Caco-2 (cell line): Measurements from ENCODE around the gene AKR1B1. TPM values are rescaled to one million over a fixed set of nuclear protein-coding genes. Genes with fewer than 3 reads are reported as not detected.

Experiments used
- BruUV-seq: library from RNA; stranded (reverse); fragments of 400-500 nt; replicated peaks from 2 replicates; lab custom pipeline; 2021; lab: Mats Ljungman, UMichigan
- CTCF ChIA-PET: fragments of 300-600 bp; sonication (Branson Sonifier 250); formaldehyde crosslinking; loops from one replicate; lab custom pipeline; 2022; ENCODE audit warnings: antibody characterized with exemption; lab: Charles Lee
- POLR2A ChIA-PET: fragments of 300-600 bp; sonication (Branson Sonifier 250); formaldehyde crosslinking; loops from one replicate; lab custom pipeline; 2022; ENCODE audit warnings: antibody characterized with exemption; lab: Charles Lee
- DNase-seq, 2 experiments: peaks; one replicate each; pipeline versions ENCODE4 v3.0.0 to v3.0.0-alpha.2; 2020 to 2022
- H3K27me3 ChIP-seq: replicated peaks from 2 replicates; pipeline ENCODE4 v1.6.0; 2011; ENCODE audit warnings: low read length; ENCODE audit not compliant: control insufficient read depth, insufficient read depth
- H3K36me3 ChIP-seq: 2 replicates; pipeline ENCODE4 v1.5.1; 2011; ENCODE audit warnings: low read length; ENCODE audit not compliant: control insufficient read depth, insufficient read depth
- H3K4me1 ChIP-seq: fragments of 250-450 bp; sonication (Bioruptor Pico); 2 replicates; pipeline ENCODE4 v1.5.1; 2020; ENCODE audit warnings: mild to moderate bottlenecking
- H3K4me3 ChIP-seq: 2 replicates; pipeline ENCODE4 v1.5.1; 2011; ENCODE audit warnings: low read depth, mild to moderate bottlenecking, control low read depth, low read length
- H3K9me3 ChIP-seq: fragments of 250-450 bp; sonication (Bioruptor Pico); 2 replicates; pipeline ENCODE4 v1.5.1; 2020; ENCODE audit warnings: mild to moderate bottlenecking, moderate library complexity
- H3K27ac Mint-ChIP-seq: one replicate; pipeline ENCODE4 v1.8.0; 2022; ENCODE audit warnings: mixed read lengths; ENCODE audit not compliant: unreplicated experiment
- H3K27me3 Mint-ChIP-seq: one replicate; pipeline ENCODE4 v1.8.0; 2022; ENCODE audit warnings: mixed read lengths; ENCODE audit not compliant: insufficient read depth, unreplicated experiment
- H3K36me3 Mint-ChIP-seq: one replicate; pipeline ENCODE4 v1.8.0; 2022; ENCODE audit warnings: mild to moderate bottlenecking, mixed read lengths; ENCODE audit not compliant: insufficient read depth, unreplicated experiment
- H3K4me1 Mint-ChIP-seq: one replicate; pipeline ENCODE4 v1.8.0; 2022; ENCODE audit warnings: low read depth, mixed read lengths; ENCODE audit not compliant: unreplicated experiment
- H3K4me3 Mint-ChIP-seq: one replicate; pipeline ENCODE4 v1.8.0; 2022; ENCODE audit warnings: mild to moderate bottlenecking, moderate library complexity, mixed read lengths; ENCODE audit not compliant: unreplicated experiment
- H3K9me3 Mint-ChIP-seq: one replicate; pipeline ENCODE4 v1.8.0; 2022; ENCODE audit warnings: mixed read lengths; ENCODE audit not compliant: unreplicated experiment
- CTCF ChIP-seq, 2 experiments: fragments of 200-600 bp in 1 of 2; IDR thresholded peaks; 1 replicate in 1 of 2; 2 replicates in 1 of 2; pipeline versions ENCODE4 v1.5.1 to v1.8.0; 2011 to 2022; ENCODE audit warnings: antibody characterized with exemption in 1 of 2, control low read depth in 1 of 2, inconsistent platforms in 1 of 2, low read depth in 1 of 2, low read length in 1 of 2, mild to moderate bottlenecking in 1 of 2, moderate library complexity in 1 of 2; ENCODE audit not compliant: insufficient read depth in 1 of 2, severe bottlenecking in 1 of 2, unreplicated experiment in 1 of 2
- intact Hi-C: fragments of 100-400 bp; cut with micrococcal nuclease; formaldehyde crosslinking; loops from one replicate; pipeline ENCODE4 v1.10.0; 2022; ENCODE audit not compliant: unreplicated experiment
- total RNA-seq: library from RNA; stranded (reverse); gene quantifications from 2 replicates; pipeline ENCODE4 v1.2.3, GENCODE V29; 2022

AKR1B1 gene
- total RNA-seq, 1 experiment from 2014 or later: 58.6 TPM

- H3K27me3 Mint-ChIP-seq: peaks cover 11% of the 10 kb centered on the region
- no TSS peak for BruUV-seq
- POLR2A ChIA-PET: no interaction called here
These were observed 62.9 kb downstream of the AKR1B1 start for GRCh38 chr7:134396031-134396430.

GRCh38 chr7:134395604-134396003, 63.3 kb downstream of the AKR1B1 start:
- intact Hi-C loops: no loop called here
- Mint-ChIP-seq H3K4me1 (no peaks in the 10 kb centered on the region), H3K27me3 (peaks cover 14% of the 10 kb centered on the region), H3K4me3 (no peak overlapping the region), H3K27ac (no peak overlapping the region), H3K9me3 (no peaks in the 10 kb centered on the region), H3K36me3 (no peaks in the 10 kb centered on the region)
- H3K27me3 ChIP-seq: no peaks in the 10 kb centered on the region
- DNase-seq: no peak
- no peaks in the 10 kb centered on the region for H3K36me3 ChIP-seq
- no peaks in the 10 kb centered on the region for H3K4me1 ChIP-seq
- TF ChIP-seq CTCF (IDR thresholded peaks at IDR 0.05; ENCODE audit: insufficient read depth in 1 of 2, low read depth in 1 of 2, low read length in 1 of 2, severe bottlenecking in 1 of 2, unreplicated experiment in 1 of 2): no peak
- ChIA-PET CTCF (no interaction called here), POLR2A (no interaction called here)
- H3K4me3 ChIP-seq: no peak overlapping the region
- BruUV-seq: no TSS peak
- no peaks in the 10 kb centered on the region for H3K9me3 ChIP-seq

More at GRCh38 chr7:134396031-134396430, 62.9 kb downstream of the AKR1B1 start:
- H3K4me1 ChIP-seq: no peaks in the 10 kb centered on the region
- CTCF ChIA-PET: no interaction called here
- Mint-ChIP-seq H3K4me3 (no peak overlapping the region), H3K27ac (no peak overlapping the region), H3K36me3 (no peaks in the 10 kb centered on the region), H3K4me1 (no peaks in the 10 kb centered on the region), H3K9me3 (no peaks in the 10 kb centered on the region)
- H3K4me3 ChIP-seq: no peak overlapping the region
- intact Hi-C loops: no loop called here
- DNase-seq: no peak
- no peaks in the 10 kb centered on the region for H3K36me3 ChIP-seq
- H3K27me3 ChIP-seq: no peaks in the 10 kb centered on the region
- H3K9me3 ChIP-seq: no peaks in the 10 kb centered on the region
- TF ChIP-seq CTCF (IDR thresholded peaks at IDR 0.05; ENCODE audit: insufficient read depth in 1 of 2, low read depth in 1 of 2, low read length in 1 of 2, severe bottlenecking in 1 of 2, unreplicated experiment in 1 of 2): no peak

- CTCF ChIA-PET: no interaction called here
These were observed 64.8 kb downstream of the AKR1B1 start for GRCh38 chr7:134394056-134394455.

More at GRCh38 chr7:134394056-134394455, 64.8 kb downstream of the AKR1B1 start:
- intact Hi-C loops: no loop called here
- no peak overlapping the region for H3K4me3 Mint-ChIP-seq
- no peak for DNase-seq
- no peaks in the 10 kb centered on the region for H3K4me1 Mint-ChIP-seq
- BruUV-seq: no TSS peak
- no peak for TF ChIP-seq CTCF (IDR thresholded peaks at IDR 0.05; ENCODE audit: insufficient read depth in 1 of 2, low read depth in 1 of 2, low read length in 1 of 2, severe bottlenecking in 1 of 2, unreplicated experiment in 1 of 2)
- no peak overlapping the region for H3K27ac Mint-ChIP-seq
- no peaks in the 10 kb centered on the region for H3K27me3 ChIP-seq
- POLR2A ChIA-PET: no interaction called here
- H3K36me3 Mint-ChIP-seq: no peaks in the 10 kb centered on the region
- H3K4me3 ChIP-seq: no peak overlapping the region
- peaks cover 14% of the 10 kb centered on the region for H3K27me3 Mint-ChIP-seq
- H3K9me3 Mint-ChIP-seq: no peaks in the 10 kb centered on the region
- H3K36me3 ChIP-seq: no peaks in the 10 kb centered on the region
- H3K4me1 ChIP-seq: no peaks in the 10 kb centered on the region
- no peaks in the 10 kb centered on the region for H3K9me3 ChIP-seq

Other genes starting within 250 kb of the AKR1B1 start
- gene SLC35B4, start 142.2 kb downstream of the AKR1B1 start, total RNA-seq: 17.1 and 18.2 TPM in 2 replicates
- gene AKR1B10, start 68.5 kb upstream of the AKR1B1 start, total RNA-seq: 0.74 and 0.84 TPM in 2 replicates
- gene AKR1B15, start 90.0 kb upstream of the AKR1B1 start, total RNA-seq: not detected in 2 replicates
- gene BPGM, start 187.8 kb upstream of the AKR1B1 start, total RNA-seq: 7.2 and 8.1 TPM in 2 replicates